Endothelial cell (in vitro differentiated cells): ENCODE measurements around the gene SYF2. TPM values are rescaled to one million over a fixed set of nuclear protein-coding genes. Genes with fewer than 3 reads are reported as not detected.
"Not testable (repeated sequence)": the region's sequence is repeated elsewhere in the genome, so short reads cannot be mapped to it uniquely, and the experiment has no call there.

Source experiments
- DNase-seq: peaks from one replicate; pipeline ENCODE4 v3.0.0; 2021; ENCODE audit warnings: low spot score
- H3K27ac Mint-ChIP-seq: one replicate; pipeline ENCODE4 v1.8.0; 2021; ENCODE audit warnings: mixed read lengths, inconsistent platforms; ENCODE audit not compliant: unreplicated experiment
- H3K27me3 Mint-ChIP-seq: one replicate; pipeline ENCODE4 v1.8.0; 2021; ENCODE audit warnings: mild to moderate bottlenecking, moderate library complexity, mixed read lengths, inconsistent platforms; ENCODE audit not compliant: unreplicated experiment
- H3K36me3 Mint-ChIP-seq: one replicate; pipeline ENCODE4 v1.8.0; 2021; ENCODE audit warnings: mild to moderate bottlenecking, low read depth, mixed read lengths, inconsistent platforms; ENCODE audit not compliant: unreplicated experiment
- H3K4me1 Mint-ChIP-seq: one replicate; pipeline ENCODE4 v1.8.0; 2021; ENCODE audit warnings: mild to moderate bottlenecking, mixed read lengths, inconsistent platforms; ENCODE audit not compliant: unreplicated experiment
- H3K4me3 Mint-ChIP-seq: one replicate; pipeline ENCODE4 v1.8.0; 2021; ENCODE audit warnings: mild to moderate bottlenecking, mixed read lengths, inconsistent platforms; ENCODE audit not compliant: unreplicated experiment
- H3K9me3 Mint-ChIP-seq: one replicate; pipeline ENCODE4 v1.8.0; 2021; ENCODE audit warnings: mixed read lengths, inconsistent platforms; ENCODE audit not compliant: unreplicated experiment
- CTCF ChIP-seq: fragments of 200-600 bp; sonication (generic); IDR thresholded peaks from one replicate; pipeline ENCODE4 v1.5.0; 2021; ENCODE audit warnings: antibody characterized with exemption; ENCODE audit not compliant: unreplicated experiment
- total RNA-seq: library from RNA; stranded (reverse); fragmentation: NEBNext Ultra II Directional; extraction: Animal tissue kit (Norgen Biotek cat#: 25700); gene quantifications from one replicate; pipeline ENCODE4 v1.2.1, GENCODE V29; 2021; ENCODE audit not compliant: unreplicated experiment

Gene SYF2
- total RNA-seq, 1 donor from 2014 or later, result 34.9 TPM

DNA sequence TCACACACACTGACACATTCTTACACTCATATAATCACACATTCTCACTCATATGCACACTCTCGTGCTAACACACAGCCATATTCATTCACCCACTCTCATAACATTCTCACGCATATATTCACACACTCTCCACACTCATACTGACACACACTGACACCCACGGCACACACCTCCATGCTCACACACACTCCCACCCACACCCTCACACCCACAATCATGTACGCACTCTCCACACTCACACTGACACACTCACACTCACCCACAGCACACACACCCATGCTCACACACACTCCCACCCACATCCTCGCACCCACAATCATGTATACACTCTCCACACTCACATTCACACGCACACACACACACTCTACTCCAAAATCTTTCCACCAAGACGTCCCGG is 38.2 kb downstream of the SYF2 start:
- Mint-ChIP-seq H3K4me1 (peaks cover 8% of the 10 kb centered on the region), H3K36me3 (no peaks in the 10 kb centered on the region), H3K27me3 (peaks cover 6% of the 10 kb centered on the region), H3K9me3 (no peaks in the 10 kb centered on the region), H3K27ac (no peak overlapping the region), H3K4me3 (no peak overlapping the region)
- DNase-seq, result no peak
- TF ChIP-seq CTCF, result no peak

- Mint-ChIP-seq H3K27me3 (peaks cover 6% of the 10 kb centered on the region), H3K4me1 (peaks cover 4% of the 10 kb centered on the region), H3K4me3 (no peak overlapping the region), H3K9me3 (no peaks in the 10 kb centered on the region), H3K36me3 (no peaks in the 10 kb centered on the region), H3K27ac (no peak overlapping the region)
- no peak for TF ChIP-seq CTCF
- DNase-seq, result no peak
These were observed 39.1 kb downstream of the SYF2 start for GRCh38 chr1:25193229-25193628.

DNA sequence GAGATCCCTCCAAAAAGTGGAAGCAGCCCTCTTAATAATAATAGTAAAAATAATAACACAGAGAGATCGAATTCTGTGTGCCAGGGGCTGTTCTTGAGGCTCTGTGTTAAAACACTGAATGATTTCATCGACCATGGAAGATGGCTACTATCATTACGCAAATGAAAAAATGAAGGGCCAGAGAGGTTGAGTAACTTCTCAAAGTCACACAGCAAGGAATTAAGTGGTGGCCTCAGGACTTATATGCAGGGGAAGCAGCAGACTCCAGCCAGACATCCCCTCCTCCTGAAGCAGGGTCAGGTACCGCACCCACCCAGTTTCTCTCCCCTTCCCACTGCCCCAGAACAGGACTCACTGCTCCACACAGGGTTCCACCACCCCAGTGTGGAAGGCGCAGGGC is 40.1 kb downstream of the SYF2 start:
- H3K27ac Mint-ChIP-seq, result no peak overlapping the region

GRCh38 chr1:25190260-25190659 is 42.0 kb downstream of the SYF2 start:
- DNase-seq, result no peak
- Mint-ChIP-seq H3K36me3 (no peaks in the 10 kb centered on the region), H3K9me3 (no peaks in the 10 kb centered on the region), H3K27me3 (peaks cover 2% of the 10 kb centered on the region), H3K4me3 (no peak overlapping the region), H3K27ac (no peak overlapping the region), H3K4me1 (no peaks in the 10 kb centered on the region)
- no peak for TF ChIP-seq CTCF

More for the DNA sequence above, 40.1 kb downstream of the SYF2 start:
- no peak for TF ChIP-seq CTCF
- no peaks in the 10 kb centered on the region for H3K36me3 Mint-ChIP-seq
- no peak for DNase-seq
- no peaks in the 10 kb centered on the region for H3K9me3 Mint-ChIP-seq
- peaks cover 6% of the 10 kb centered on the region for H3K27me3 Mint-ChIP-seq
- H3K4me1 Mint-ChIP-seq, result no peaks in the 10 kb centered on the region
- H3K4me3 Mint-ChIP-seq, result no peak overlapping the region

- H3K27ac Mint-ChIP-seq, H3K36me3 Mint-ChIP-seq, H3K9me3 Mint-ChIP-seq, DNase-seq, H3K4me1 Mint-ChIP-seq, H3K4me3 Mint-ChIP-seq, H3K27me3 Mint-ChIP-seq: not testable (repeated sequence)
These were observed 44.4 kb downstream of the SYF2 start for GRCh38 chr1:25187904-25188303.

DNA sequence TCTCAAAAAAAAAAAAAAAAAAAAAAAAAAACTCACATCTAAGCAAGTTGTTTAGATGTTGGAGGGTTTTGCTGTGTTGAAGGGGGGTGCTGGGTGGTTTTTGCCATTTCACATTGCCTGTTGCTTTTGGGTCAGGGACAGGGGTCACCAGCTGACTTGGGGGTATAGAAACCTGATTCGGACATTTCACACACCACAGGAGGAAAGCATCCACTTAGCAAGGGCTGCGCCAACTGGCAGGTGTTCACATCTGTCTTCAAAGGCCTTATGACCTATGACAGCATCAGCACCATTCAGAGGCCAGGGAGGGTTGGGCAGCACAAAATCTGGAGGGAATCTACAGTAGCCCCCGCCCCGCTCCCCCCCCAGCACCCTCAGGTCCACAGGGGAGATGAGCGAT is 45.2 kb downstream of the SYF2 start:
- Mint-ChIP-seq H3K9me3 (no peaks in the 10 kb centered on the region), H3K27ac (no peak overlapping the region), H3K36me3 (no peaks in the 10 kb centered on the region), H3K27me3 (peaks cover 2% of the 10 kb centered on the region), H3K4me1 (no peaks in the 10 kb centered on the region), H3K4me3 (no peak overlapping the region)
- no peak for TF ChIP-seq CTCF
- DNase-seq, result no peak
